ENCODE results near the gene CERK.
A peak's percentile ranks its signal among the peaks of the same experiment; 100 is the strongest.

Gene CERK

DNA sequence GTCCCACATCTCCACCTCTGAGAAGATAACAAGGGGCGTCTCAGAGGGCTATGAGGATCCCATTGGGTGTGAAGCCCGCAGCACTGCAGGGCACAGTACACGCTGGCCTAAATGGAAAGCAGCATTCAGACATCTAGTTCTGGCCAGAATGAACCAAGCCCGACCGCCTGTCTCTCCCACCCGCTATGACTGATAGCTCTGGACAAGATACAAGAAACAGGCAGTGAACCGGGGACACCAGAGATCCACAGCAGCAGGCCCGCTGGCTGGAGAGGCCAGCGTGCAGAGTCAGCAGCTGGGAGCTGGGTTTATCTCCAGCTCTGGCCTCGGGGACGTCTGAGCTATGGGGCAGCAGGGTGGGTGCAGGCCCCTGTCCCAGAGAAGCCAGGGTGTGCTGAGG lies 9.6 kb downstream of the CERK start:
- DNase-seq = no peak

DNA sequence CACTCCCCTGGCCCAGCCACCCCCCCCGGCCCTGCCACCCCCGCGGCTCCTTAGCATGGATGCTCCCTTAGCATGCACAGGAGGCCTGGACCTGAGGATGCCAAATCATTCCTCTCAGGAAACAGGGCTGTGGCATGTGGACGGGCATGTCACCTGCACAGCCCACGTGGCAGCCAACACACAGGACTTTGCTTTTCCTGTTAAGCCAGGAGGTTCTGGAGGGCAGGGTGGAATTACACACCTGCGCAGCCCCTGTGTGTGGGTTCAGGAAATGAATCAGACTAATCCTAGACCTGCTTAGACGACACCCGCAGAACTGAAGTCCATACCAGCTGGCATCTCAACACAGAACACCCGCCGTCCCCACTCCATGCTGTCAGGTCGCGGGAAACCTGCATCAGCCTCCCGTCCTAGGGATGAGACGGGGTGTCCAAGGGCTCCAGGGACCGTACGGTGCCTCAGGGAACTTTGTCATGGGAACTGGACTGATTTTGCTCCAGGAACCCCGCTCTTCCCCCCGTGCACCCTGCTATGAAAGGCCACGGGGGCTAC lies 10.2 kb downstream of the CERK start:
- DNase-seq = no peak

DNA sequence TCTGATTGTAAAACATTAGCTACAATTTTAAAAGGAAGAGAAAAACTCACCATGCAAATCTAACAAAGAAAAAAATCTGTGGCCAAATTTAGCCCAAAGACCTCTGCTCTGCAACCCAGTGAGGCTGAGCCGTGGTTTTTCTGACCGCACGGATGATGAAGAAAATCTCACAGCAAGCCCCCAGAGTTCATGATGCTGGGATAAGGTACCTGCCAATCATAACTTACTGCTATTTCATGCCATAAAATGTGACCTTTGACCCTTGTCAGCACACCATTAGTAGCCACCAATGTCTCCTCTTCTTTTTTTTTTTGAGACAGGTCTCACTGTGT lies 11.1 kb downstream of the CERK start:
- no peak for DNase-seq

DNA sequence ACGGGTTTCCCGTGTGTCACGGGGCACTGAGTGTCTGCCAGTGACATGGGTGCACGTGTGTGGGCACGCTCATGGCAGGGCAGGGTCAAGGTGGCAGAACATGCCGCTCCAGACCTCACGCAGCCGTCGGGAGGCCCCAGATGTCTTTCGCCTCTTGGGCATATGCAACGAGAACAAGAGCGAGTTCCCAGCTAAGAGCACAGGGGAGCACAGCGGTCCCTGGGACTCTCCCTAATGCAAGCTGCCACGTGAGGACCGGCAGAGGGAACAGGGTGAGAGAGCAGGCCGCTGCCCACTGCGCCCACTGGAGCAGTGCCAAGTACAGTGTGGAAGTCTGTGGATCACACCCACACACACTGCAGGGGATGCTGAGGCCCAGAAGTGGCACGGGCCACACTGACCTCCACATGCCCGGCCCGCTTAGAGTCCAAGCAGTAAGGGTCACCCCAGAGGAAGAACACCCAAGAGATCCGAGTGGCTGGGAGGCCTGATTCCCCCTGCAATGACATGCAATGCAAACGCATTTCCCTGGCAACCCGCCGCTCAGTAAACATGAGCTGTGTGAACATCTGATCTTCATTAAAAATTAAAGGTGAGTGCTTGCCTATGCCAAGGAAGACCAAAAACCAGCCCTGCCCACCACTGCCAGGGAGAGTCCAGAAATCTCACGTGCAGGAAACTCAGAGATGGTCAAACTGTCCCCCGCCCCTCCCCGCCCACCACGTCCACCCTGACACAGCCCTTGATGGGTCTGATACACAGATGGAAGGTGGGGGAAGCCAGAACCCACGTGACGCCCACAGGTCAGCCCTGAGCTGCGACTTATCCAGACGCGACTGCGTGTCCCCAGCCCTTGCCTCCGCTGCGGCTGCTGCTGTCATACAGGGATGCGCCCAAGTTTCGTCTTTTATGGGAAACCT lies 11.7 kb downstream of the CERK start:
- peak; percentile 2 for DNase-seq

DNA sequence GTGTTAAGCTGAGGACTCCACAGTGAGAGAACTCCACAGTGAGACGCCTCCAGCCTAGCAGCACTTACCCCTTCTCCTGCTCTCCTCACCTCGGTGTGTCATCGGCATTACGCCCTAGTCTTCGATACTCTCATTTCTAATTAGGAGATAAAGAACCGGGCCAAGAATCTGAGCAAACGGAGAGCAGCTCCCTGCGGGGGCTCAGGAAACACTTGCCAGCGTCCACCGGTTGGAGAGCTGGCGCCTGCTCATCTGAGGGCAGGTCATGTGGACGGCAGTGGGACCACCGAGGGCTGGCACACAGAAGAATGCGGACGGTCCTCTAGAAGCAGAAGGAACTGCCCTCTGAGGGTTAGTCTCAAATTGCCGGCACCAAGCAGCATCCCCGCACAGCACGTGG lies 13.0 kb downstream of the CERK start:
- DNase-seq = no peak

DNA sequence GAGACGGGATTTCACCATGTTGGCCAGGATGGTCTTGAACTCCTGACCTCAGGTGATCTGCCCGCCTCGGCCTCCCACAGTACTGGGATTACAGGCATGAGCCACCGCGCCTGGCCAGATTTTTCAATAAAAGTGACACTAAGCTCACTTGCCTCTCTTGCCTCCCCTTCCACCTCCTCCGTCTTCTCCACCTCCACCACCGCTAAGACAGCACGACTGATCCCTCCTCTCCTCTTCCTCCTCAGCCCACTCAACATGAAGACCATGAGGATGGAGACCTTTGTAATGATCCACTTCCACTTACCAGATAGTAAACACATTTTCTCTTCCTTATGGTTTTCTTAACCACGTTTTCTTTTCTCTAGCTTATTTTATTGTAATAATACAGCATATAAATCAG lies 14.2 kb downstream of the CERK start:
- DNase-seq = no peak

DNA sequence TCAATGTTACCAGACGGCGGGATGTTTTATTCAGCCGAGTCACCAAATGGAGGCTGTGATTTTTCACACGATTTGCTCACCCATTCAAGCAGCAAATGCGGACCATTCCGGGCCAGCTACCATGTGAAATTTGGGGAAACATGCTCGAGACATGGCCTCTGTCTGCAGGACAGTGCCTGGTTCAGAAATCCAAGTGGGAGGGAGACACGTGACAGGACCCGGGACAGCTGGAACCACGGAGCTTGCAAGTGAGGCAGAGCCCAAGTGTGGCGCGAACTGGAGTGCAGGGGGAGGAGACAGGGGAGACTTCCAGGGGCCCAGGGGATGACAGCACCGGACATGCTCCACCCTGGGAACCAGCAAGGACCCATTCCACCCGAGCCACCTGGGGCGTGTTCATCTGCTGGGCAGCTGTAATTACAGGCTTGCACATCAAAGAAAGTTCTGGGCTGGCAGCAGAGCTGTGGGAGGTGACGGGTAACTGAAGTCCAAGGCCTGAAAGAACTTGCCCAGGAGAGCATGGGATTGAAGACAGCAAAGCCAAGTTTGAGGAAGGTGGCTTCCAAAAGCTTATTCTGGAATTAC lies 16.5 kb downstream of the CERK start:
- no peak for DNase-seq

DNA sequence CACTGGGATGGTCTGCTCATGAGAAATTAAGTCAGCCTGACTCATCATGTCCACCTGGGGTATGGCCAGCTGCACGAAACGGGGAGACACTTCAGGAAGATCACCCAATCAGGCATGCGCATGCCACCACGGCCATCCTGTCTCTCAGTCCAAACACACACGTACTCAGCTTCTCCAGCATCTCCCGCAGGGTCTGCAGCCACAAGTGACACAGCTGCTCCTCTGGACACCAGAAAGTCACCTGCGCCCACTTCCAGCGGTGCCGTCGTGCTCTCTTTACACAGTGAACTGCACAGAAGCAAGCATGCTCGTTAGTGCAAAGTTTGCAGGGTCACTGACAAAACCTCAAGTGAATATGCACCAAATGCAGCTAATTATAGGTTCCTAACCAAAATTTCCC lies 18.1 kb downstream of the CERK start:
- DNase-seq = no peak

DNA sequence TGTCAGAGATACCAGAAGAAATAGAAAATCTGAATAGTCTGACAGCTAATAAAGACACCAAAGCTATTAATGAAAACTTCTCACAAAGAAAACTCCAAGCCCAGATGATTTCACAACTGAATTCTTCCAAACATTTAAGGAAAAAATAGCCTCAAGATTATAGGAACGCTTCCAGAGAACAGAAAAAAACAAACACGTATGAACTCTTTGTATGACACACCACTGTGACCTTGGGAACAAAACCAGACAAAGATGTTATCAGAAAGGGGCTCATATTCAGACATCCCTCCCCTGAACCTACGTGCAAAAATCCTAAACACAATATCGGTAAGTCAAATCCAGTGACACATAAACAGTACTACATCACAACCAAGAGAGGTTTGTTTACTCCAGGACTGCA lies 23.5 kb downstream of the CERK start:
- no peak for DNase-seq

DNA sequence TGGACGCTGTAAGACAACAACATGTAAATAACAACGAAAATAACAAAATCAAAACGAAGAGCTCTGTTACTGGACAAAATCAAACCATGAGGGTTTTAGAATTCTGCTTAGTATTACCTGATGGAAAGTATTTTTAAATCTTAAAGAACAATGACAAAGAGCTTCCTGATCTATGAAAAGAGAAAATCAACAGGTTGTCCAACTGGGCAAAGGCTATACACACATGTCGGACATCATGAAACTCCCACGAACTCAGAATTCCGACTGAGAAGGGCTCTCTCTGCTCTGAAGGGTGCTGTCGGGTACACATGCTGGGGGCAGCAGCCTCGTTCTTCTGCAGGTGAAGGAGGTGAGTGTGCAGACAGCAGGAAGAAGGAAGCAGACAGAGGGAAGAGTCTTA lies 25.8 kb downstream of the CERK start:
- DNase-seq = no peak

DNA sequence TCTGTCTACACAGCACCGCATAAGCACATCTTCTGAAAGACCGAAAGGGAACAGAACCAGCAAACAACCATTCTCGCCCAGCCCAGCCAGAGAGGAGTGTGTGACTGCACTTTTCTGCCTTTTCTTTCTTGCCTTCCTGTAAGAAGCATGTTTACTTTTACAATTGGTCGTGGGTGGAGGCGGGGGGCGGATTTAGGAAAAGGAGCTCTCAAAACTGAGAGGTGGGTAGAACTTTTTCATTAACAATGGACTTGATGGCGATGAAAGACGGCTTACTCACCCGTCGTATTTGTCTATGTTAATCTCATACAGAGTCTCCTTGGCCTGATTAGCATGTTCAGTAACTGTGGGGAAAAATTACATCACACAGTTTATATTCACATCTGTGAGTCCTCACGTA lies 27.2 kb downstream of the CERK start:
- DNase-seq = no peak

DNA sequence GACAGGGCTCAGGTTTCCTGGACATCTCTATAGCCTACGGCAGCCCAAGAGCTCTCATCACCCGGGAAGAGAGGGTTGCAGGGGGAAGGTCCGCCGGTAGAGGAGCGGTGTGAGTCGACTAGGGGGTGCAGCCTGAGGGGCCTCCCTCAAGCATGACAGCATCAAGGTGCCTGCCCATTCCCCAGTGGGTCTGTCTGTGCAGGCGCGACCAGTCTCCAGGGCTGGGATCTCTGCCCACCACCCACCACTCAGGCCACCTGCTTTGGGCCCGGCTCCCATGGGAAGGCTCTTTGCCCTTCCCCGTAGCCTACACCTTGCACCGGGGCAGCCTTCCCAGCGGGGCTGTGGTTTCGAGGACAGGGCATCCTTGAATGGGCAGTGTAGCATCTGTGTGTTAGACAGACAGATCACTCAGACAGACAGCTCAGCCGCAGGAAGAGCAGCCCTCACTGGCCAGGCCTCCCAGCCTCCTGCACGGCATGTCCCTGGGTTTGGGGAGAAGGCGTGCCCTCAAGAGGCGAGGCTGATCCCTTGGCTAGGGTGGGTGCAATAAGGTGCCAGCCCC lies 29.2 kb downstream of the CERK start:
- no peak for DNase-seq

DNA sequence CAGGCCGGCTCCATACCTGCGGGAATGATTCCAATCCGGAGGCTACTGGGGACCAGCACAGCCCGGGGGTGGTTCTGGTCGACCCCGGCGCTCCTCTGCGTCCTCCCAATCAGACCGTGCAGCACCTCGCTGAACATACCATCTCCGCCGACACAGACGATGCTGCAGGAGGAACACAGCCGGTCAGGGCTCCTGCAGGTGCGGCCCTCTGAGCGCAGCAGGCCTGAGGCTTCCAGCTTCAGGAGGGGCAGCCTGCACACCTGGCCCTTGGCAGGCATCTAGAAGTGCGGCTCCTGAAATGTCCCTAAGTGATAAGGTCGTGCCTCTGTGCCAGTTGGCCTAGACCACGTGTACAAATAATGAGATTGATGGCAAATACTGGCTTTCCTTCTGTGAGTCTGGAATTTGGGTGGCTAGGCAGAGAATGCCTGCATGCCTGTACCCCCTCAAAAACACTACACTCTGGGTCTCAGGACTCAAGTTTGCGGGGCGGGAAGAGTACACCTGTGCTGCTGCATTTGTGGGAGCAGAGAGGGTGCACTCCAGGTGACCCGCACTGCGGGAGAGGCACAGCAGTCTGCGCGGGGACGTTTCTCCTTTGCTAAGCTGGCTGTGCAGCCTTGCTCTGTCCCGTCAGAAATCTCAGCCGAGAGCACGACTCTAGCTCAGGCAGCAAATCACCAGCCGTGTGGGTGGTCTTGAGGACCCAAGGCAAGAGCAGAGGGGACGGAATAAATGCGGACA lies 30.1 kb downstream of the CERK start:
- DNase-seq = no peak

DNA sequence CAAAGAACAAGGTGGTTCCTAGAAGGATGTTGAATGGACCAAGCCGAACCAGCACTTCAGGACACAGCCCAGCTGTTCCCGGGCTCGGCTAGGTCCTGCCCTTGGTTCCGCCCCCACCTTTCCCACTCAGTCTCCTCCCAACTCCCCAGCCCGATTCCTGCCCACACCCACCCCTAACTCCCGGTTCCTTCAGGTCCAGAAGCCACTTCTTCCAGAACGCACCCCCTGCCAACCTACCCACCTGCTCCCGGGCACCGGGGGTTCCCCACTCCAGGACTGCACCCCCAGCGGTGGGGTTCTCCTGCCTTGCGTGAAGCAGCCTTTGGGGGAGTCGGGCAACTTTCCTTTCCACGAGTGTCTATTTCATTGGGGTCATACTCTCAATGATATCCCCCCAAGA lies 30.7 kb downstream of the CERK start:
- DNase-seq = no peak

DNA sequence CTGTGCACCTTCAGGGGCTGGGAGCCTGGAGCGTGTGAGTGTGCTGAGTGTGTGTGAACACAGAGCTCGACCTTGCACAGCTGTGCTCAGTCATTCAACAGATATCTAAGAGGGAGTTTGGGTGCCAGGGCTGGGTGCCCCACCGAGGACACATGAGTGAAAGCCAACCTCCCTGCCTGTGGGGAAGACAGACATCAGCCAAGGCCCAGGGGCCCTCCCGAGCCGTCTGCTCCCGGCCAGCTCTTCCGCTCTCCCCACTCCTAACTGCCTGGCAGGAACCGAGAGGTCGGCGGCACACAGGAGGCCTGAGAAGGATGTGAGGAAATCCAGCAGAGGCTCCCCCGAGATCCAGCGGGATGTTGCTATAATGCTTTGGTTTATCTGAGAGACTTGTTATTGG lies 32.0 kb downstream of the CERK start:
- DNase-seq = no peak

DNA sequence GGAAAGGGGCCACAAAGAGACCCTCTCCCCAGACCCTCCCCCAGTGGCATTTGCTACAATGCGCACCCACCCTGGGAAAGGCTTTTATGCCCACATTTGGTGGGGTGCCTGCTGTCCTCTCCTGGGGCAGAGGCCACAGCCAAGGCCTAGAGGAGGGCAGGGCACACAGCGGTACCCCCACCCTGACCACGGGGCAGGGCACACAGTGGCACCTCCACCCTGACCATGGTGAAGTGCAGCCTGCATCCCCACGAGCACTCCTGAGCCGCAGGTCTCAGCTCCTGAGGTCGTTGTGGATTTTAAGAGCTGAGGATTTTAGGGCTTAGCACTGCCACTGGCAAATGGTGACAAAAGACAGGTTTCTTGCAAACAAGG lies 34.1 kb downstream of the CERK start:
- no peak for DNase-seq

DNA sequence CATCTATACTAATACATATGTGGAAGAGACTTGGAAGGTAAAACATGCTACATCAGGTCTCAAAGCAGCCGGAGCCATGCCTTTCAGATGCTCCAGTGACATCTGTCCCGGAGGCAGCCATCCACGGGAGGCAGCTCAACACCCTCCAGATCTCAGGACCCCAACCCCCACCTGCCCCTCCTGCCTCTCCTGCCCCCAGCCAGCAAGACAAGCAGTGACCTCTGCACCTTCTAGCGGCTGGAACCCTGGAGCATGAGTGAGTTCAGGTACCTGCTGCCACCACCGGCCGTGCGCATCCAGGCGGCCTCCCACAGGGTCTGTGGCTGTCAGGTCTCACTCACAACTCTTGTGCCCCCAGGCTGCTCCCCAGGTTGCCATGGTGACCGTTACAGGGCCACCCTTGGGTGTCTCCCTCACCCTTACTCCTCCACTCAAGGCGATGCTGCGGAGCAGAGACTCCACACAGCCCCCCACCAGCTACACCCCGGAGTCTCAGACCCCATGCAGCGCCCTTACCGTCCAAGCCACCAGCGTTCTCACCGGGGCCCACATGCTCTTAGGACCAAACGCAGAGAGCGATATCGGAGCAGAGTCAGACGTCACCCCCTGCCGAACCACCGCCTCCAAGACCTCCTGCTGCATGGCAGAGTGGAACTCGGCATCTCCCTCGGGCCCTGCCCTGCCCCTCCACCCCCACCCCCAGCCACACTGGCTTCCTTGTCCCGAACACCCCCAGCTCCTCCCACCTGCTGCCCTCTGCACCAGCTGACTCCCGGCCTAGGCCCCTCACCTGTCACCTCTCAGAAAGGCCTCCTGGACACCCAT lies 34.7 kb downstream of the CERK start:
- no peak for DNase-seq

DNA sequence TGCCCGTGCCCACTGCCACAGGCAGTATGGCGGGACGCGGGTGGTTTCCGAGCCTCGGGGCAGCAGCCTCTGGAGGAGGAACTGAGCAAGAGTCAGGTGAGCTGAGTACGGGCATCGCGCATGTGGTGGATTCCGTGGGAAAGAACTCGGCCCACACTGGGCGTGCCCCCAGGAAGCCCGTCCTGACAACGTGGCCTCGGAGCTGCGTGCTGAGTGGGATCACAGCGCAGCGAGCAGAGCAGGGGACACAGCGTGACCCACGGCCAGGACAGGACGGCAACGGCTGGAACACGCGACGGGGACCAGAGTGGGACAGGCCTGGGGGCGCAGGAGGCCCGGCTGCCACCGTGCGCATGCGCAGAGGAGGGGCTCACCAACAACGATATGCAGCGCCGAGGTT lies 36.8 kb downstream of the CERK start:
- DNase-seq = no peak

DNA sequence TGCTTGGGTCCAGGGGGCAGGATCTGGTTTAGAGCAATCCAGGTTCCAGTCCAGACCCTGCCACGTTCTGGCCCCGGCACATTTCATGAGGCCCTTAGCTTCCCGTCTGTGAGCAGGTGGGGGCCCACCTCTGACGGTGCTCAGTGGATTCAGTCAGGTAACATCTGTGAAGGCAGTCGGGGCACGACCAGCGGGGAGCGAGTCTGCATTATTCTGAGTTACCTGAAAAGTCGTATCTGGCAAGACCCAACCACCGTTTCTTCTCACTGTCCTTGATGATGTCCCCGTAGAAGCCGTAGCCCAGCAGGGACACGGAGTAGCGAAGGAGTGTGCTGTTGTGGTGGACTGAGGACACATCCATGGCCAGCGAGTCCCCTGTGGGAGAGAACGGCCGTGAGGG lies 39.0 kb downstream of the CERK start:
- no peak for DNase-seq

DNA sequence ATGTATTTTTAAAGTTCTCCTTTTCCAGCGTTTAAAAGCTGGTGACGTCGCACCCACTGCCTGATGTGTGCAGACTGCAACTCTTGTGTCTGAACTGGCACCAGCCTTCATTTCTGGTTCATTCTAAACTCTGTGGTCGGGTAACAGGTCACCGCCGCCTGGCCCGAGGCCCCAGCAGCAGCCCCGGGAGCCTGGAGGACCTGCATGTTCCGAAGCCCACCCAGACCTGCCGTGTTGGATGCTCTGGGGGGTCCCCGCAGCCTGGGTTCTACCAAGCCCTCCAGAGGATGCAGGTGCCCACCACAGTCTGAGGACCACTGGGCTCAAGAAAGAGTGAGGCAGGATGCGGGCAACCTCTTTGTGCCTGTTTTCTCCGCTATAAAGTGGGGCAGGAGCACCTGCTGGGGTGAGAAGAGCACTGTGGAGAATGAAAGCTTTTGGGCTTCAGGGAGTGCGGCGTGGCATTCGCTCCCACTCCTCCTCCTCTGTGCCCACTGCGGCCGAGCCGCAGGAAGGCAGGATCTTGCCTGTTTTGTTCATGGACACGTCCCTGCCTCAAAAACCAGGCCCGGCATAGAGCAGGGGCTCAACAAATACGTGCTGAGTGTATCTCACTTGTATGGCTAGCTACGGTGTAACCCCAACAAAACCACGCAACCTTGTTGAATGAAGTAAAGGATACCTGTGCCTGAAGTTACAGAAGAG lies 40.1 kb downstream of the CERK start:
- DNase-seq = no peak

DNA sequence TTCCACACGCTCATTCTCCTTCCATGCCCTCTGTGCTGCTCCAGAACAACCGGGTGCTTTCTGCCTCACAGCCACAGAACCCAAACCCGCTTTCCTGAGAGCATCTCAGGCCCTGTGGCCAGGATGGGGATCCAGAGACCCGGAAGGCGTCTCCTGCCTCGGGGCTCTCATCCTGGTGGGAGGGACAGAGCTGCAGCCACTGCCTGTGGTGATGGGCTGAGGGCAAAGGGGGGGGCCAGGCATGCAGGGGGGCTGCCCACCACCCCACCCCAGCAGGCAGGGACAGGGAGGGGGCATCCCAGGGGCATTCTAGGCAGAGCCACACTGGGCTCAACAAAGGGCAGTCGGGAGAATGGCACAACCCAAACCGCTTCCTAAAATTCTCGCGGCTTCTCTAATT lies 41.4 kb downstream of the CERK start:
- no peak for DNase-seq

DNA sequence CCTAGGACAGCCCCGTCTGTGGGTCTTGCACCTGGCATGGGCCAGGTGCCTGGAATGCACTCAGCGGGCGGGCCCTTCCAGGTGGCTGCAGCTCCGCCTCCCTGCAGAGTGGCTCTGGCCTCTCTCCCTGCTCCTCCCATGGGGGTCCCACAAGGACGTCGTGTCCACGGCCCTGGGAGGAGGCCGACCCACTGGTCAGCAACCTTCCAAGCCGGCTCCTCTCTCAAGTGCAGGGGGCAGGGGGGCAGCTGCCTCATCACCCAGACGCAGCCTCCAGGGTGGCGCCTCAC lies 41.9 kb downstream of the CERK start:
- no peak for DNase-seq

Measured in NCI-H748 treated with DMSO at 0.1 percent for 48 hours (cell line).